Breast epithelium (tissue), 4 donors: ENCODE measurements around the gene PAQR4. TPM values are rescaled to one million over a fixed set of nuclear protein-coding genes. Genes with fewer than 3 reads are reported as not detected.

Experiments used
- DNase-seq, 2 donors: peaks; one replicate each; pipeline ENCODE4 v3.0.0-alpha.2; 2019; ENCODE audit warnings: low spot score in 2 of 2
- H3K27ac ChIP-seq, 2 donors: fragments of 200-600 bp; sonication (generic) in 1 of 2; one replicate each; pipeline ENCODE4 v1.5.1; 2016 to 2019; ENCODE audit warnings: mild to moderate bottlenecking in 1 of 2
- H3K27me3 ChIP-seq, 2 donors: fragments of 200-600 bp; sonication (generic) in 1 of 2; one replicate each; pipeline versions ENCODE4 v1.5.1 to v1.6.0; 2017 to 2019; ENCODE audit warnings: control low read depth in 1 of 2, mild to moderate bottlenecking in 1 of 2
- H3K36me3 ChIP-seq: fragments of 200-600 bp; one replicate; pipeline ENCODE4 v1.5.1; 2019
- H3K4me1 ChIP-seq, 2 donors: fragments of 200-600 bp; sonication (generic); one replicate each; pipeline ENCODE4 v1.5.1; 2016 to 2019; ENCODE audit warnings: control low read depth in 1 of 2
- H3K4me3 ChIP-seq, 3 donors: fragments of 200-600 bp; sonication (generic); 1 replicate in 2 of 3; 2 replicates in 1 of 3; pipeline ENCODE4 v1.5.1; 2016 to 2019; ENCODE audit warnings: mild to moderate bottlenecking in 3 of 3, moderate library complexity in 2 of 3
- H3K9me3 ChIP-seq, 2 donors: fragments of 200-600 bp; sonication (generic) in 1 of 2; one replicate each; pipeline ENCODE4 v1.5.1; 2016 to 2019; ENCODE audit warnings: control low read depth in 1 of 2
- POLR2A ChIP-seq: fragments of 450-650 bp; IDR thresholded peaks from one replicate; pipeline ENCODE4 v1.6.1; 2016; ENCODE audit warnings: antibody characterized with exemption, mild to moderate bottlenecking, moderate library complexity
- POLR2AphosphoS5 ChIP-seq, 3 donors: sonication (generic); formaldehyde crosslinking; IDR thresholded peaks; one replicate each; pipeline ENCODE4 v1.6.1; 2017; ENCODE audit warnings: antibody characterized with exemption in 3 of 3
- intact Hi-C: fragments of 100-400 bp; cut with DNase I; formaldehyde crosslinking; loops from one replicate; pipeline ENCODE4 v1.15.1; 2023; ENCODE audit warnings: low total_unique reads
- total RNA-seq, 3 donors: library from RNA; depleted of rRNA; stranded (reverse); fragments of >200 nt; gene quantifications; one replicate each; pipeline ENCODE4 v1.1.0, GENCODE V29; 2016
- TF ChIP-seq, protein P1 (sequence below), 3 donors: fragments of 450-650 bp; IDR thresholded peaks; one replicate each; pipeline ENCODE4 v1.5.1; 2016 to 2017; ENCODE audit warnings: antibody characterized with exemption in 3 of 3, mild to moderate bottlenecking in 3 of 3, moderate library complexity in 3 of 3

The PAQR4 gene
- total RNA-seq, 3 donors from 2014 or later, result 2.0 to 4.0 (median 3.7) TPM

DNA sequence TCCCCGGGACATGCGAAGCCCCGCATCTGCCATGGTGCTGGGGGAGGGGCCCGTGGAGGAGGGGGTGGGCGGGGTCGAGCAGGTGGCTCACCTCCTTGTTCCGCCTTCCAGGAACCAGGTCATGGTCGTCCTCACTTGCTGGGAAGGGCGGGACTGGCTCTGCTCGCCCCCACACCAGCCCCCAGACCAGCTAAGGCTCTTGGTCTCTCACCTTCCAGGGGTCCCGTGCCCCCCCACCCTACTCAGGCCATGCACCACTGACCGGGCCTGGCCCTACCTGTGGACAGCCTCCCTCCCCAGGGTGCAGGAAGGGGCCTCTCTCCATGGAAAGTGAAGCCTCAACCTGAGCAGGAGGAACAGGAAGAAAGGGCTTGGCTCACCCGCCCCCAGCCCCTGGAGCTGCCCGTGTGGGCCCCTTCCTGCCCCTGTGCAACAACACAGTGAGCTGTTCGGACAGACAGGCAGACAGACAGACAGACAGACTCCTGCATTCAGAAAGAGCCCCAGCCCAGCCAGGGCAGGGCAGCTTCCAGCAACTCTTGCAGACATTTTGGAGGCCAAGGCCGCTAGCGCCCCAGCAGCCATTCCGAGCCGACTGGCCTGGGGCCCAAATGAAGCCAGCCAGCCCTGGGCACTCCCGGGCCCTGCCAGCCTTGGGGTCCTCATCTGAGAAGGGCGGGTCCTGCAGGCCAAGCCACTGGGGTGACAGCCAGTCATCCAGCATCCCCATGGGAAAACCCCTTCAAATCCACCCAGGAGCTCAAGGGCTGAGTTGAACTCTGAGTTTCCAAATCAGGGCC is 13.2 kb upstream of the PAQR4 start:
- no peak for DNase-seq
- intact Hi-C loops, result no loop called here
- no peaks in the 10 kb centered on the region for H3K9me3 ChIP-seq
- no peak overlapping the region for H3K27ac ChIP-seq
- TF ChIP-seq POLR2A, result no peak
- TF ChIP-seq, protein P1, sequence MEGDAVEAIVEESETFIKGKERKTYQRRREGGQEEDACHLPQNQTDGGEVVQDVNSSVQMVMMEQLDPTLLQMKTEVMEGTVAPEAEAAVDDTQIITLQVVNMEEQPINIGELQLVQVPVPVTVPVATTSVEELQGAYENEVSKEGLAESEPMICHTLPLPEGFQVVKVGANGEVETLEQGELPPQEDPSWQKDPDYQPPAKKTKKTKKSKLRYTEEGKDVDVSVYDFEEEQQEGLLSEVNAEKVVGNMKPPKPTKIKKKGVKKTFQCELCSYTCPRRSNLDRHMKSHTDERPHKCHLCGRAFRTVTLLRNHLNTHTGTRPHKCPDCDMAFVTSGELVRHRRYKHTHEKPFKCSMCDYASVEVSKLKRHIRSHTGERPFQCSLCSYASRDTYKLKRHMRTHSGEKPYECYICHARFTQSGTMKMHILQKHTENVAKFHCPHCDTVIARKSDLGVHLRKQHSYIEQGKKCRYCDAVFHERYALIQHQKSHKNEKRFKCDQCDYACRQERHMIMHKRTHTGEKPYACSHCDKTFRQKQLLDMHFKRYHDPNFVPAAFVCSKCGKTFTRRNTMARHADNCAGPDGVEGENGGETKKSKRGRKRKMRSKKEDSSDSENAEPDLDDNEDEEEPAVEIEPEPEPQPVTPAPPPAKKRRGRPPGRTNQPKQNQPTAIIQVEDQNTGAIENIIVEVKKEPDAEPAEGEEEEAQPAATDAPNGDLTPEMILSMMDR (IDR thresholded peaks at IDR 0.05), result no peak
- no peak for TF ChIP-seq POLR2AphosphoS5 (IDR thresholded peaks at IDR 0.05)
- H3K4me1 ChIP-seq, result no peaks in the 10 kb centered on the region
- peaks cover 0 to 36% of the 10 kb centered on the region in 2 donors for H3K27me3 ChIP-seq
- H3K4me3 ChIP-seq, result no peak overlapping the region
- H3K36me3 ChIP-seq, result no peaks in the 10 kb centered on the region

DNA sequence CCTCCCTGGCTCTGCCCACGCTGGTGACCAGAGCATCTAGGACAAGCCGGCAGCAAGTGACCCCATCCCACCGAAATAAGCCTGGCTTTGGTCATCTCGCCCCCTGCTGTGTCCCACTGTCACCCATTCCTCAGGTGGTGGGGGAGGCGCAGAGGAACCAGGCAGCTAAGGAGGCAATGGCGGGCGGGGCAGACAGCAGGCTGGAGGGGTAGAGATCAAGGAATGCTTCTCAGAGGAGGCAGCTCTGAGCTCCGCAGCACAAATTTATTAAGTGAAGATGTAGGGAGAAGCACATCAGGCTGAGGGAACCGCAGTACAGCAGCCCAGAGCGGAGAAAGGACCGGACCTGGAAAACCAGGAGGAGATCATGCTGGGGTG is 12.6 kb upstream of the PAQR4 start:
- H3K27me3 ChIP-seq, result peaks cover 0 to 36% of the 10 kb centered on the region in 2 donors
- intact Hi-C loops, result no loop called here
- DNase-seq, result no peak
- no peak overlapping the region for H3K27ac ChIP-seq
- H3K36me3 ChIP-seq, result no peaks in the 10 kb centered on the region
- TF ChIP-seq, protein P1 (IDR thresholded peaks at IDR 0.05), result no peak
- TF ChIP-seq POLR2AphosphoS5 (IDR thresholded peaks at IDR 0.05) (no peak), POLR2A (no peak)
- no peaks in the 10 kb centered on the region for H3K4me1 ChIP-seq
- no peak overlapping the region for H3K4me3 ChIP-seq
- no peaks in the 10 kb centered on the region for H3K9me3 ChIP-seq

GRCh38 chr16:2959206-2959605 is 9.9 kb upstream of the PAQR4 start:
- TF ChIP-seq POLR2AphosphoS5 (IDR thresholded peaks at IDR 0.05) (no peak), POLR2A (no peak)
- TF ChIP-seq, protein P1 (IDR thresholded peaks at IDR 0.05), result no peak
- Histone ChIP-seq H3K27ac (no peak overlapping the region), H3K36me3 (no peaks in the 10 kb centered on the region), H3K9me3 (no peaks in the 10 kb centered on the region), H3K4me3 (no peak overlapping the region), H3K4me1 (peaks cover 6 to 11% of the 10 kb centered on the region in 2 donors), H3K27me3 (peaks cover 7 to 57% of the 10 kb centered on the region in 2 donors)
- intact Hi-C loops, result no loop called here
- DNase-seq, result no peak

DNA sequence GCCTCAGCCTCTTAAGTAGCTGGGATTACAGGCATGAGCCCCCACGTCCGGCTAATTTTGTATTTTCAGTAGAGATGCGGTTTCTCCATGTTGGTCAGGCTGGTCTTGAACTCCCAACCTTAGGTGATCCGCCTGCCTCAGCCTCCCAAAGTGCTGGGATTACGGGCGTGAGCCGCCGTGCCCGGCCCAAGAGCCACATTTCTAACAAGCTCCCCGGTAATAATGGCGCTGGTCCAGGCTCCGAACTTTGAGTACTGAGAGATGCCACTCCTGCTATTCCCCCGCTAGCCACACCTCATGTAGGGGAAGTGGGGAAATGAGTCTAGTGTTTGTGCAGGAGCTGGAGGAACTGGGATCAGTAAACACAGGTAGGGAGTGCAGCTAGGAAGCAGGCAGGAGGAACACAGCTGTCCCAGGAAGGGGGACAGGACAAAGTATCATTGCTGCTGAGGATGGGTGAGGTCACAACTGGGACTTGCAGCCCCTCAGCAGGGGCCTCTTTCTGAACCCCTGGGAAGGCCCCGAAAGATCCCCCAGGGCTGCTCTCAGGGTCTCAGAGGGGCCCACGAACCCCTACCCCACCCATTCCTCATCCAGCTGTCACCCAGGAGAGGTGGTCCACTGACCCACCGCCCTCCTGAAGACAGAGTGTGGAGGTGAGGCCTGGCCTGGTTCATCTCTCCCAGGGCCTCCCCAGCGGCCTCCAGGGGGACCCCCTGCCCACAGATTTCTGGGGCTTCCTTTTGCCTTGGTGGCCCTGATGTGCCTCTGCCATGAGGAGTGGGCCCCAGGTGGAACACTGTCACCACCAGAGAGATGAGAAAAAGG is 8.8 kb upstream of the PAQR4 start:
- Histone ChIP-seq H3K4me1 (peaks cover 14 to 22% of the 10 kb centered on the region in 2 donors), H3K27me3 (peaks cover 15 to 57% of the 10 kb centered on the region in 2 donors), H3K4me3 (no peak overlapping the region), H3K27ac (no peak overlapping the region), H3K36me3 (no peaks in the 10 kb centered on the region), H3K9me3 (no peaks in the 10 kb centered on the region)
- intact Hi-C loops, result no loop called here
- TF ChIP-seq POLR2A (no peak), POLR2AphosphoS5 (IDR thresholded peaks at IDR 0.05) (no peak)
- TF ChIP-seq, protein P1 (IDR thresholded peaks at IDR 0.05), result no peak
- DNase-seq, result no peak
